Measurements from ENCODE around the gene GNAO1. TPM values are rescaled to one million over a fixed set of nuclear protein-coding genes. Genes with fewer than 3 reads are reported as not detected.

The GNAO1 gene
- total and polyA plus RNA-seq, 7 donors: 0.35 to 1.9 (median 0.60) TPM

DNA sequence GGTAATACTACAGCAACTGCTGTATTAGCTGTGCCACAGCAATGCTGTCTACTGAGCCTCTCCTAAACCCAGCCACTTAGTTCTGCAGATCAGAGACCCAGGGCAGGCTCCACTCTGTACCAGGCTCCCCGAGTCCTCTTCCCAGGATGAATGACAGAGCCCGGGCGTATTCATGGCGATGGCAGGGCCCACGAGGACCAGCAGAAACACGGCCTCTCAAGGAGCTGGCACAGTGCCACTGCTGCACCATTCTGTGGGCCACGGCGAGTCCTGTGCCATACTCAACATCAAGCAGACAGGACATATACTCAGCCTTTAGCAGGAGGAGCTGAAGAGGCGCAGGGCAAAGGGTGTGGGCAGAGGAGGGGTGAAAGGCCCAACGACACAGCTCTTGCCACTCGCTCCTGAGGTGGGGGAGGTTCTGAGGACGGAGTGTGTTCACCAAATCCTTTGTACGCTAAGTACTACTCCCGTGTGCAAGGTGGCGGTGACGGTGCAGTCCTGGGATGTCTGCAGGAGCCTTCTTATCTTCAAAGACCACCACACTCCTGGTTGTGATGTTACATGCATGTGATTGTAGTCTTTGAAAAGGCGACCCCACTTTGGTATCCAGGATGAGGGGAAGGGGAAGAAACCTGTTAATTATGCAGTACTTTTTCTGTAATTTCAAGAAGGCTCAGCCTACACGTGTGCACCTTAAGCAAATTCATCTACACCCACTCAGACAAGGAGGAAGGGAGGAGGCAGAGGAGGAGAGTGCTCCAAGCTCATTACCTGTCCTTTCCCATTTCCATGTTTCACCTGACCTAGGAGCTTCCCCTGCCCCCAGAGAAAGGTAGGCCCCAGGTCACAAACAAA is 136.0 kb downstream of the GNAO1 start:
- TF ChIP-seq, protein P1, sequence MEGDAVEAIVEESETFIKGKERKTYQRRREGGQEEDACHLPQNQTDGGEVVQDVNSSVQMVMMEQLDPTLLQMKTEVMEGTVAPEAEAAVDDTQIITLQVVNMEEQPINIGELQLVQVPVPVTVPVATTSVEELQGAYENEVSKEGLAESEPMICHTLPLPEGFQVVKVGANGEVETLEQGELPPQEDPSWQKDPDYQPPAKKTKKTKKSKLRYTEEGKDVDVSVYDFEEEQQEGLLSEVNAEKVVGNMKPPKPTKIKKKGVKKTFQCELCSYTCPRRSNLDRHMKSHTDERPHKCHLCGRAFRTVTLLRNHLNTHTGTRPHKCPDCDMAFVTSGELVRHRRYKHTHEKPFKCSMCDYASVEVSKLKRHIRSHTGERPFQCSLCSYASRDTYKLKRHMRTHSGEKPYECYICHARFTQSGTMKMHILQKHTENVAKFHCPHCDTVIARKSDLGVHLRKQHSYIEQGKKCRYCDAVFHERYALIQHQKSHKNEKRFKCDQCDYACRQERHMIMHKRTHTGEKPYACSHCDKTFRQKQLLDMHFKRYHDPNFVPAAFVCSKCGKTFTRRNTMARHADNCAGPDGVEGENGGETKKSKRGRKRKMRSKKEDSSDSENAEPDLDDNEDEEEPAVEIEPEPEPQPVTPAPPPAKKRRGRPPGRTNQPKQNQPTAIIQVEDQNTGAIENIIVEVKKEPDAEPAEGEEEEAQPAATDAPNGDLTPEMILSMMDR (IDR thresholded peaks at IDR 0.05): no peak
- ATAC-seq (no peak), DNase-seq (no peak)
- 83 to 90% (median 85%) methylated on average over 18 of the region's 18 CpGs for WGBS, 3 donors
- Histone ChIP-seq H3K36me3 (ENCODE audit: insufficient read depth in 1 of 2, low read depth in 1 of 2) (no peaks in the 10 kb centered on the region), H3K9me3 (no peaks in the 10 kb centered on the region), H3K27me3 (ENCODE audit: insufficient read depth in 3 of 3, low read length in 2 of 3) (no peaks in the 10 kb centered on the region), H3K4me3 (no peak overlapping the region), H3K27ac (no peak overlapping the region), H3K4me1 (no peaks in the 10 kb centered on the region)
- intact Hi-C loops (cut with DNase I): no loop called here

DNA sequence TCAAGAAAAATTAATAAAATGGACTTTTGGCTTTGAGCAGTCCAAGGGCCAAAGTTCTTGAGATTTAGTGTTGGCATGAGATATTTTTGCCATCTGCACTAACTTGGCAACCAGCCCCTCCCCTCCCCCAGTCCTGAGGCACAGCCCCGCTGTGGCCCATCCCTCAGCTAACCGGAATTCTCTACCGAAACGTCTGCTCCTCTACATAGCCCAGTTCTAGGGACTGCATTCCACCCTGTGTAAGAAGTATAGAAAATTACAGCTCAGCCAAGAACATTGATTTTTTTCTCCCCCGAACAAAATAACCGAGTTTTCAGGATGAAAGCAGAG is 136.6 kb downstream of the GNAO1 start:
- no peak overlapping the region for H3K27ac ChIP-seq
- H3K27me3 ChIP-seq (ENCODE audit: insufficient read depth in 3 of 3, low read length in 2 of 3): no peaks in the 10 kb centered on the region
- 67 to 72% (median 67%) methylated on average over 6 of the region's 6 CpGs for WGBS, 3 donors
- H3K36me3 ChIP-seq (ENCODE audit: insufficient read depth in 1 of 2, low read depth in 1 of 2): no peaks in the 10 kb centered on the region
- ATAC-seq (no peak), DNase-seq (no peak)
- TF ChIP-seq, protein P1 (IDR thresholded peaks at IDR 0.05): no peak
- intact Hi-C loops (cut with DNase I): no loop called here
- H3K9me3 ChIP-seq: no peaks in the 10 kb centered on the region
- H3K4me1 ChIP-seq: no peaks in the 10 kb centered on the region
- no peak overlapping the region for H3K4me3 ChIP-seq

DNA sequence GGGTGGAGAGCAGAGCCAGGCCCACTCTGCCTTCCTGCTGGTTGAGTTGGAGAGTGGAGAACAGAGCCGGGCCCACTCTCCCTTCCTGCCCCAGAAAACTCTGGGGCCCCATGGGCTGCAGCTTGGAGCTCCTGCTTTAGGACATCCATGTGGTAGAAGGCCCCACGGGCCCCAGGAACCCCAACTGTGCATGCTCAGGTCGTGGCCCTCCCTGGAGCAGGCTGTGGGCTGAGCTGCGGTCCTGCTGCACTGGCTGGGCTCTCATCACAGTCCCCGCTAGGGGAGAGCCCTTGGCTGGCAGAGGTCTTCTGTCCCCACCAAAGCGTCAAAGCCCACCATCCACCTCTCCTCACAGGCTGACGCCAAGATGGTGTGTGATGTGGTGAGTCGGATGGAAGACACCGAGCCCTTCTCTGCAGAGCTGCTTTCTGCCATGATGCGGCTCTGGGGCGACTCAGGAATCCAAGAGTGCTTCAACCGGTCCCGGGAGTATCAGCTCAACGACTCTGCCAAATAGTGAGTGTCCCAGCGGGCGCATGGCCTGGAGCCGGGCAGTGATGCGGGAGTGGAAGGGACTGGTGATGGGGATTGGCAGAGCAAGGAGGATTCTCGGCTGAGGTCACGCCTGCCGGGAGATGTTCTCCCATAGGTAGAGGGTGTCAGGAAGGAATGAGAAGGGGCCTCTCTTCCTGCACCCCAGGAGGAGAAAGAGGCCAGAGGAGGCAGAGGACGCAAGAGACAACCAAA is 137.2 kb downstream of the GNAO1 start:
- intact Hi-C loops (cut with DNase I): no loop called here
- no peak for DNase-seq

DNA sequence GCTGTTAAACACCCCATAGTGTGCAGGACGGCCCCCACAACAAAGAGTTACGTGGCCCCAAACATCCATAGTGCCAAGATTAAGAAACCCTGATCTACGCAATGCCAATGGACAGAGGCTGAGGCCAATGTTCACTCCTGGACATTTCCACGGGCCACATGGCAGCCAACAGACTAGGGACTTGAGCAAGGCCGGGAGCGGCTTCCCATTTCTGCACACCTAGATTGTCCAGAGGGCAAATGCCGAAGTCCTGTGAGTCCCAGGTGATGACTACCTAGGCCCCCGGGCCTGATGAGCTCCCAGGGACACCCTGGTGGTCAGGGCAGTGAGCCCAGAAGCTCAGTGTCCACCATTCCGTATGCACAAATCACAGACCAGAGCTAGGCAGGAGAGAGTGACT is 138.6 kb downstream of the GNAO1 start:
- TF ChIP-seq, protein P1 (IDR thresholded peaks at IDR 0.05): no peak
- H3K9me3 ChIP-seq: no peaks in the 10 kb centered on the region
- DNase-seq (no peak), ATAC-seq (no peak)
- H3K4me1 ChIP-seq: no peaks in the 10 kb centered on the region
- 87 to 96% (median 89%) methylated on average over 9 of the region's 9 CpGs for WGBS, 3 donors
- H3K27ac ChIP-seq: no peak overlapping the region
- no peak overlapping the region for H3K4me3 ChIP-seq
- no peaks in the 10 kb centered on the region for H3K36me3 ChIP-seq (ENCODE audit: insufficient read depth in 1 of 2, low read depth in 1 of 2)
- no peaks in the 10 kb centered on the region for H3K27me3 ChIP-seq (ENCODE audit: insufficient read depth in 3 of 3, low read length in 2 of 3)
- intact Hi-C loops (cut with DNase I): no loop called here

More for the DNA sequence above, 137.2 kb downstream of the GNAO1 start:
- Histone ChIP-seq H3K27me3 (ENCODE audit: insufficient read depth in 3 of 3, low read length in 2 of 3) (no peaks in the 10 kb centered on the region), H3K4me3 (no peak overlapping the region), H3K27ac (no peak overlapping the region), H3K4me1 (no peaks in the 10 kb centered on the region), H3K9me3 (no peaks in the 10 kb centered on the region), H3K36me3 (ENCODE audit: insufficient read depth in 1 of 2, low read depth in 1 of 2) (no peaks in the 10 kb centered on the region)
- 91 to 94% (median 92%) methylated on average over 22 of the region's 22 CpGs for WGBS, 3 donors
- TF ChIP-seq, protein P1 (IDR thresholded peaks at IDR 0.05): no peak
- ATAC-seq: no peak

All from psoas muscle (tissue), 8 donors.